PC-9 (cell line): ENCODE measurements around the gene NIBAN1. TPM values are rescaled to one million over a fixed set of nuclear protein-coding genes. Genes with fewer than 3 reads are reported as not detected.

Experiments used
- BruUV-seq: library from RNA; stranded (reverse); fragments of 400-500 nt; replicated peaks from 2 replicates; lab custom pipeline; 2021; lab: Mats Ljungman, UMichigan
- CTCF ChIA-PET: fragments of 300-600 bp; sonication (Branson Sonifier 250); formaldehyde crosslinking; loops from one replicate; lab custom pipeline; 2022; ENCODE audit warnings: antibody characterized with exemption; lab: Charles Lee
- POLR2A ChIA-PET: fragments of 300-600 bp; sonication (Branson Sonifier 250); formaldehyde crosslinking; loops from one replicate; lab custom pipeline; 2022; ENCODE audit warnings: antibody characterized with exemption; ENCODE audit not compliant: unreplicated experiment; lab: Charles Lee
- DNase-seq, 2 experiments: peaks; one replicate each; pipeline versions ENCODE4 v3.0.0 to v3.0.0-alpha.2; 2015 to 2022; ENCODE audit warnings: mixed read lengths in 1 of 2
- H2AFZ ChIP-seq: fragments of 200-600 bp; sonication (generic); 2 replicates; pipeline ENCODE4 v1.8.1; 2017; ENCODE audit warnings: antibody characterized with exemption
- H3F3A ChIP-seq: fragments of 200-600 bp; sonication (generic); 2 replicates; pipeline ENCODE4 v1.8.1; 2017; ENCODE audit warnings: antibody characterized with exemption, mild to moderate bottlenecking, low read depth; ENCODE audit not compliant: insufficient read depth
- H3K27ac ChIP-seq: fragments of 200-600 bp; sonication (generic); 2 replicates; pipeline ENCODE4 v1.6.1; 2016; ENCODE audit warnings: mixed run types
- H3K27me3 ChIP-seq: fragments of 200-600 bp; sonication (generic); 2 replicates; pipeline ENCODE4 v1.6.1; 2016; ENCODE audit warnings: low read depth, mixed run types; ENCODE audit not compliant: insufficient read depth
- H3K36me3 ChIP-seq: fragments of 200-600 bp; sonication (generic); 2 replicates; pipeline ENCODE4 v1.6.1; 2016; ENCODE audit warnings: low read depth, mixed run types
- H3K4me1 ChIP-seq: fragments of 200-600 bp; sonication (generic); replicated peaks from 2 replicates; pipeline ENCODE4 v1.6.1; 2016; ENCODE audit warnings: mixed run types; ENCODE audit not compliant: insufficient read depth
- H3K4me2 ChIP-seq: fragments of 200-600 bp; sonication (generic); 2 replicates; pipeline ENCODE4 v1.6.1; 2017; ENCODE audit warnings: mixed run types
- H3K4me3 ChIP-seq: fragments of 200-600 bp; sonication (generic); 2 replicates; pipeline ENCODE4 v1.6.1; 2016; ENCODE audit warnings: mixed run types
- H3K79me2 ChIP-seq: fragments of 200-600 bp; sonication (generic); 2 replicates; pipeline ENCODE4 v1.6.1; 2017; ENCODE audit warnings: low read depth, mixed run types
- H3K9me2 ChIP-seq: fragments of 200-600 bp; sonication (generic); 2 replicates; pipeline ENCODE4 v1.8.1; 2017; ENCODE audit warnings: mild to moderate bottlenecking; ENCODE audit not compliant: insufficient read depth
- H3K9me3 ChIP-seq: fragments of 200-600 bp; sonication (generic); 2 replicates; pipeline ENCODE4 v1.8.1; 2016; ENCODE audit warnings: low read depth; ENCODE audit not compliant: insufficient read depth
- H4K20me1 ChIP-seq: fragments of 200-600 bp; sonication (generic); 2 replicates; pipeline ENCODE4 v1.8.1; 2017; ENCODE audit not compliant: insufficient read depth
- EZH2 ChIP-seq: fragments of 200-600 bp; sonication (generic); IDR thresholded peaks from 2 replicates; pipeline ENCODE4 v1.8.0; 2017; ENCODE audit warnings: antibody characterized with exemption, low read depth
- intact Hi-C: fragments of 100-400 bp; cut with micrococcal nuclease; formaldehyde crosslinking; loops from one replicate; pipeline ENCODE4 v1.10.0; 2022; ENCODE audit not compliant: unreplicated experiment
- total RNA-seq: library from RNA; stranded (reverse); gene quantifications from 2 replicates; pipeline ENCODE4 v1.2.3, GENCODE V29; 2021
- TF ChIP-seq, protein P1 (sequence below): fragments of 200-600 bp; sonication (generic); conservative IDR thresholded peaks from 2 replicates; pipeline ENCODE4 v1.6.1; 2017; ENCODE audit warnings: mixed run types, antibody characterized with exemption, mild to moderate bottlenecking, moderate library complexity

Gene NIBAN1
- total RNA-seq, 1 experiment from 2014 or later, result 29.3 TPM

DNA sequence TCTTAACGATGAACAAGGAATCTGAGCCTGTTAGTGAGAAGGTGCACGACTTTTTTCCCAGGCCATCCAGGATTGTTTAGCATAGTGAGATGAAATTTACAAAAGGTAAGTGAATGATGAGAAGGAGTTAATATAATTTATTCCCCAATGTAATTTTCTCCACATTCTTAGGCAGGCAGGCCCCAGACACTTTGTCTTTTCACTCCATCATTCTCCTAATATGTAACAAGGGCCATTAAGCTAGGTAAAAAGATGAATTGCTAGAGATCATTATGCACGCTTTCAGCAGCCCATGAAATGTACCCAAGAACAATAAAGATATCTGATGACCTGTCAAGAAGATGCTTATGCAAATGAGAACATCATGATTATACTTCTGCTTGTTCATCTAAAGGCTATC, 24.1 kb downstream of the NIBAN1 start:
- no TSS peak for BruUV-seq
- POLR2A ChIA-PET, result no interaction called here

GRCh38 chr1:184947497-184948256, 26.6 kb downstream of the NIBAN1 start:
- CTCF ChIA-PET, result no interaction called here

More for the DNA sequence above, 24.1 kb downstream of the NIBAN1 start:
- Histone ChIP-seq H3K4me3 (no peak overlapping the region), H3K9me3 (no peaks in the 10 kb centered on the region), H2AFZ (no peak overlapping the region), H3K36me3 (no peaks in the 10 kb centered on the region), H3K27ac (no peak overlapping the region), H3K9me2 (0 out of 2 replicates have a peak, but pooled peaks cover 5% of the 10 kb centered on the region), H3K27me3 (no peaks in the 10 kb centered on the region), H3K4me1 (peaks cover 21% of the 10 kb centered on the region), H3K79me2 (no peaks in the 10 kb centered on the region), H3K4me2 (no peak overlapping the region), H4K20me1 (peaks cover 4% of the 10 kb centered on the region), H3F3A (peaks cover 5% of the 10 kb centered on the region; the same call in 1 of the 2 replicates)
- CTCF ChIA-PET, result no interaction called here
- no peak for DNase-seq
- intact Hi-C loops, result no loop called here
- no peak for TF ChIP-seq EZH2
- TF ChIP-seq, protein P1, sequence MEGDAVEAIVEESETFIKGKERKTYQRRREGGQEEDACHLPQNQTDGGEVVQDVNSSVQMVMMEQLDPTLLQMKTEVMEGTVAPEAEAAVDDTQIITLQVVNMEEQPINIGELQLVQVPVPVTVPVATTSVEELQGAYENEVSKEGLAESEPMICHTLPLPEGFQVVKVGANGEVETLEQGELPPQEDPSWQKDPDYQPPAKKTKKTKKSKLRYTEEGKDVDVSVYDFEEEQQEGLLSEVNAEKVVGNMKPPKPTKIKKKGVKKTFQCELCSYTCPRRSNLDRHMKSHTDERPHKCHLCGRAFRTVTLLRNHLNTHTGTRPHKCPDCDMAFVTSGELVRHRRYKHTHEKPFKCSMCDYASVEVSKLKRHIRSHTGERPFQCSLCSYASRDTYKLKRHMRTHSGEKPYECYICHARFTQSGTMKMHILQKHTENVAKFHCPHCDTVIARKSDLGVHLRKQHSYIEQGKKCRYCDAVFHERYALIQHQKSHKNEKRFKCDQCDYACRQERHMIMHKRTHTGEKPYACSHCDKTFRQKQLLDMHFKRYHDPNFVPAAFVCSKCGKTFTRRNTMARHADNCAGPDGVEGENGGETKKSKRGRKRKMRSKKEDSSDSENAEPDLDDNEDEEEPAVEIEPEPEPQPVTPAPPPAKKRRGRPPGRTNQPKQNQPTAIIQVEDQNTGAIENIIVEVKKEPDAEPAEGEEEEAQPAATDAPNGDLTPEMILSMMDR, result no peak

GRCh38 chr1:184945678-184946412, 28.5 kb downstream of the NIBAN1 start:
- no peaks in the 10 kb centered on the region for H3F3A ChIP-seq
- no peaks in the 10 kb centered on the region; the same call in 1 of the 2 replicates for H4K20me1 ChIP-seq
- no peak overlapping the region for H3K27ac ChIP-seq
- no peaks in the 10 kb centered on the region for H3K4me1 ChIP-seq
- no peak overlapping the region for H2AFZ ChIP-seq
- H3K79me2 ChIP-seq, result no peaks in the 10 kb centered on the region
- intact Hi-C loops, result no loop called here
- no peaks in the 10 kb centered on the region for H3K36me3 ChIP-seq
- no peak overlapping the region for H3K4me3 ChIP-seq
- H3K9me3 ChIP-seq, result no peaks in the 10 kb centered on the region
- H3K4me2 ChIP-seq, result no peak overlapping the region
- no peak for TF ChIP-seq EZH2
- TF ChIP-seq, protein P1, result no peak
- CTCF ChIA-PET, result no interaction called here
- no peaks in the 10 kb centered on the region for H3K27me3 ChIP-seq
- POLR2A ChIA-PET, result no interaction called here
- 0 out of 2 replicates have a peak, but pooled peaks cover 5% of the 10 kb centered on the region for H3K9me2 ChIP-seq
- no TSS peak for BruUV-seq
- no peak for DNase-seq

More at GRCh38 chr1:184947497-184948256, 26.6 kb downstream of the NIBAN1 start:
- DNase-seq, result no peak
- TF ChIP-seq EZH2, result no peak
- TF ChIP-seq, protein P1, result no peak
- Histone ChIP-seq H3K4me2 (no peak overlapping the region), H3K79me2 (no peaks in the 10 kb centered on the region), H3K4me3 (no peak overlapping the region), H4K20me1 (no peaks in the 10 kb centered on the region; the same call in 1 of the 2 replicates), H3F3A (no peaks in the 10 kb centered on the region), H3K36me3 (no peaks in the 10 kb centered on the region), H3K27me3 (no peaks in the 10 kb centered on the region), H3K9me3 (no peaks in the 10 kb centered on the region), H2AFZ (no peak overlapping the region), H3K4me1 (no peaks in the 10 kb centered on the region), H3K27ac (no peak overlapping the region), H3K9me2 (0 out of 2 replicates have a peak, but pooled peaks cover 5% of the 10 kb centered on the region)
- BruUV-seq, result no TSS peak
- POLR2A ChIA-PET, result interaction anchor here (0.6 kb wide), 1 partner anchor 31 kb away, joined by 4 read pairs; no protein-coding TSS in a partner anchor
- intact Hi-C loops, result no loop called here
